Astrocyte of the spinal cord (primary cell): ENCODE results near the gene ESYT2.

Source experiments
- DNase-seq: peaks from one replicate; pipeline ENCODE4 v3.0.0; 2011; ENCODE audit warnings: low read depth, low spot score
- H3K4me3 ChIP-seq: 2 replicates; pipeline ENCODE4 v1.5.1; 2011; ENCODE audit warnings: low read depth, mild to moderate bottlenecking, low read length, moderate library complexity
- CTCF ChIP-seq: IDR thresholded peaks from 2 replicates; pipeline ENCODE4 v1.5.1; 2012; ENCODE audit warnings: low read depth, mild to moderate bottlenecking, low read length, inconsistent platforms
- in situ Hi-C: cut with HindIII; loops from 2 replicates; pipeline ENCODE4 v1.10.0; 2017; ENCODE audit warnings: low sequenced_read_pairs

The ESYT2 gene

GRCh38 chr7:158805937-158806336 lies 23.4 kb downstream of the ESYT2 start:
- in situ Hi-C loops: no loop called here
- no peak for DNase-seq
- no peak overlapping the region for H3K4me3 ChIP-seq
- TF ChIP-seq CTCF: no peak

DNA sequence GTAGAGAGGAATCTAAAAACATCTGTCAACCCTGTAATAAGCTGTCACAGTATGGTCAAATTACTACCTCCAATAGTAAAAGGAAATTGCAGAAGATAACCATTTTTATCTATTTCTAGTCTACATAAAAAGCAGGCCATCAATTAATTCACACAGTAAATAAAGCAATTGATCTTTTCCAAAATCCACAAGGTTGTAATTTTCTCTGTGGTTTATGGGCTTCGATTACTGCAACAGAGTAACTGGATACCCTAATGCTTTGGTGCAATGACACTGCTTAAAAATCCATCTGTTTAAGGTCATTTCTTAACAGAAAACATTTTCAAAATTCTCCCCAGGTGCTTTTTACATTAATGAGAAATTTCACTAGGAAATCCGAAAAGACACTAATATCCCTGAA lies 23.9 kb downstream of the ESYT2 start:
- DNase-seq: no peak
- in situ Hi-C loops: no loop called here
- no peak overlapping the region for H3K4me3 ChIP-seq
- TF ChIP-seq CTCF: no peak

GRCh38 chr7:158804335-158804734 lies 25.0 kb downstream of the ESYT2 start:
- no peak for DNase-seq
- in situ Hi-C loops: no loop called here
- no peak for TF ChIP-seq CTCF
- H3K4me3 ChIP-seq: no peak overlapping the region

- no peak overlapping the region for H3K4me3 ChIP-seq
- no peak for TF ChIP-seq CTCF
- in situ Hi-C loops: no loop called here
- no peak for DNase-seq
Observed at GRCh38 chr7:158803367-158803969, 25.8 kb downstream of the ESYT2 start.

- TF ChIP-seq CTCF: no peak
- DNase-seq: peak; percentile 68
- H3K4me3 ChIP-seq: no peak overlapping the region
- in situ Hi-C loops: no loop called here
Observed at GRCh38 chr7:158802535-158803366, 26.6 kb downstream of the ESYT2 start.

- TF ChIP-seq CTCF: no peak
- in situ Hi-C loops: no loop called here
- no peak for DNase-seq
- no peak overlapping the region for H3K4me3 ChIP-seq
Observed at GRCh38 chr7:158798741-158799140, 30.6 kb downstream of the ESYT2 start.
